Endothelial cell of umbilical vein (primary cell): ENCODE results near the gene SZT2.

Source experiments
- CTCF ChIP-seq, 2 donors: IDR thresholded peaks; 1 replicate in 1 of 2; 2 replicates in 1 of 2; pipeline ENCODE4 v1.5.1; 2011; ENCODE audit warnings: low read length in 2 of 2, mild to moderate bottlenecking in 2 of 2, moderate library complexity in 2 of 2, control low read depth in 1 of 2, inconsistent platforms in 1 of 2, low read depth in 1 of 2; ENCODE audit not compliant: insufficient read depth in 1 of 2; ENCODE audit errors: extremely low read depth in 1 of 2
- POLR2A ChIP-seq: IDR thresholded peaks from 2 replicates; pipeline ENCODE4 v1.6.1; 2012; ENCODE audit warnings: low read depth, mild to moderate bottlenecking, control low read depth, low read length

DNA sequence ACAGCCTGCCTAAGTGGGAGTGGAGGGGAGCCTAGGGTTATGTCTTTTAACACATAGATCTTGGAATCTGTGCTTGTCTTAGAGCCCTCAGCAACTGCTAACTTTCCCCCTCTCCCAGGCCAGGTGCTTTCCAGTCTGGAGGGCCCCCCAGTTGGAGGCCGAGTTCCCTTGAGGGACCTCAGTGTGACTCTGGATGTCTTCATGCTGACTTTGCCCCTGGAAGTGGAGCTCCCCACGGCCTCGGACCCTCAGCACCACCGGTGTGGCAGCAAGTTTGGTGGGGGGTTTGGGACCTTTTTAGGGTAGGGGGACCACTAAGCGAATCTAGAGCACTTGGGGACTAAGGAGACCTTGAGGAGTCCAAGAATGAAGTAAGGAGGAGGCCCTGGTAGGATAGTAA, 41.1 kb downstream of the SZT2 start:
- TF ChIP-seq CTCF (IDR thresholded peaks at IDR 0.05; ENCODE audit: extremely low read depth in 1 of 2, insufficient read depth in 1 of 2, low read depth in 1 of 2, low read length in 2 of 2) (no peak), POLR2A (no peak)
